SK-MEL-5 (cell line): ENCODE measurements around the gene CDC42SE2. TPM values are rescaled to one million over a fixed set of nuclear protein-coding genes. Genes with fewer than 3 reads are reported as not detected.

Experiments
- DNase-seq: peaks from one replicate; pipeline ENCODE4 v3.0.0-alpha.2; 2016; ENCODE audit warnings: low read depth, low spot score
- in situ Hi-C: cut with HindIII; loops from 2 replicates; pipeline ENCODE4 v1.10.0; 2016; ENCODE audit warnings: low sequenced_read_pairs, high pct_unique_total_duplicates, low pct_unique_long_range_greater_than_20kb
- polyA plus RNA-seq, 2 experiments: library from polyadenylated mRNA; depleted of rRNA; stranded (reverse); fragments of >200 nt; gene quantifications; 2 replicates each; pipeline ENCODE4 v1.2.3, GENCODE V29; 2015
- total RNA-seq: library from RNA; depleted of rRNA; stranded (reverse); fragments of >200 nt; shearing (Covaris generic); gene quantifications from 2 replicates; pipeline ENCODE4 v1.2.3, GENCODE V29; 2014; rRNA removed

The CDC42SE2 gene
- total RNA-seq: 22.1 and 25.2 TPM in 2 replicates
- polyA plus RNA-seq (2015; cell fraction: cytosol; rRNA removed): 18.1 and 18.7 TPM in 2 replicates
- polyA plus RNA-seq (2015; cell fraction: nucleus; rRNA removed): 8.0 and 8.8 TPM in 2 replicates

- DNase-seq: peak; percentile 78
- in situ Hi-C loops: no loop called here
Measured at GRCh38 chr5:131263648-131264450, at the start of gene CDC42SE2. Gene CDC42SE2, plus strand, starts transcription at chr5:131264053. Its CDS starts 95,441 bp downstream, at chr5:131359494.

GRCh38 chr5:131214609-131215227 lies 49.1 kb upstream of the CDC42SE2 start:
- DNase-seq: no peak
- in situ Hi-C loops: no loop called here

- in situ Hi-C loops: no loop called here
- DNase-seq: no peak
Measured at GRCh38 chr5:131217791-131218190, 46.1 kb upstream of the CDC42SE2 start.

- in situ Hi-C loops: no loop called here
- DNase-seq: no peak
Measured at GRCh38 chr5:131218392-131218791, 45.5 kb upstream of the CDC42SE2 start.

GRCh38 chr5:131220566-131220965 lies 43.3 kb upstream of the CDC42SE2 start:
- in situ Hi-C loops: no loop called here
- DNase-seq: no peak

GRCh38 chr5:131221008-131221703 lies 42.7 kb upstream of the CDC42SE2 start:
- in situ Hi-C loops: no loop called here
- DNase-seq: no peak

GRCh38 chr5:131221888-131222287 lies 42.0 kb upstream of the CDC42SE2 start:
- DNase-seq: no peak
- in situ Hi-C loops: no loop called here

- in situ Hi-C loops: no loop called here
- no peak for DNase-seq
Measured at GRCh38 chr5:131222731-131223130, 41.1 kb upstream of the CDC42SE2 start.

GRCh38 chr5:131223751-131224386 lies 40.0 kb upstream of the CDC42SE2 start:
- in situ Hi-C loops: no loop called here
- DNase-seq: no peak

GRCh38 chr5:131224387-131225201 lies 39.3 kb upstream of the CDC42SE2 start:
- in situ Hi-C loops: no loop called here
- no peak for DNase-seq

- DNase-seq: no peak
- in situ Hi-C loops: no loop called here
Measured at GRCh38 chr5:131225282-131225974, 38.4 kb upstream of the CDC42SE2 start.

GRCh38 chr5:131226899-131227298 lies 37.0 kb upstream of the CDC42SE2 start:
- DNase-seq: no peak
- in situ Hi-C loops: no loop called here

- in situ Hi-C loops: no loop called here
Measured at GRCh38 chr5:131228646-131229045, 35.2 kb upstream of the CDC42SE2 start.

GRCh38 chr5:131229623-131230022 lies 34.2 kb upstream of the CDC42SE2 start:
- no peak for DNase-seq
- in situ Hi-C loops: no loop called here

More at GRCh38 chr5:131228646-131229045, 35.2 kb upstream of the CDC42SE2 start:
- DNase-seq: no peak

- DNase-seq: peak; percentile 58
- in situ Hi-C loops: no loop called here
Measured at GRCh38 chr5:131230406-131230805, 33.4 kb upstream of the CDC42SE2 start.

- in situ Hi-C loops: no loop called here
- no peak for DNase-seq
Measured at GRCh38 chr5:131239686-131240085, 24.2 kb upstream of the CDC42SE2 start.
